ENCODE results near the gene PANX1. TPM values are rescaled to one million over a fixed set of nuclear protein-coding genes. Genes with fewer than 3 reads are reported as not detected.

PANX1 gene
- total and polyA plus RNA-seq, 12 donors: 3.3 to 40.5 (median 16.8) TPM

- DNase-seq: peak; percentile 42 to 77 (median 71)
- WGBS, 4 donors: 0 to 17% (median 7%) methylated on average over 1 of the region's 1 CpG
- TF ChIP-seq CTCF (IDR thresholded peaks at IDR 0.05): no peak
- TF ChIP-seq POLR2A (IDR thresholded peaks at IDR 0.05): no peak
- Histone ChIP-seq H3K4me1 (replicated peaks in 1 of 2) (peaks cover 38 to 60% of the 10 kb centered on the region in 2 donors), H3K27me3 (no peaks in the 10 kb centered on the region), H3K4me3 (no peak overlapping the region), H3K9me3 (replicated peaks in 1 of 3) (no peaks in the 10 kb centered on the region), H3K36me3 (replicated peaks in 1 of 2) (no peaks in the 10 kb centered on the region), H3K27ac (peak overlapping the region in 3 of 5 donors; percentile 35 to 96 (median 96))
- intact Hi-C loops (cut with DNase I): no loop called here
Measured at GRCh38 chr11:94131718-94132115, 3.1 kb downstream of the PANX1 start.

GRCh38 chr11:94132152-94132558 is 3.5 kb downstream of the PANX1 start:
- intact Hi-C loops (cut with DNase I): no loop called here
- H3K4me1 ChIP-seq (replicated peaks in 1 of 2): peaks cover 38 to 60% of the 10 kb centered on the region in 2 donors
- WGBS, 4 donors: 69 to 79% (median 73%) methylated on average over 5 of the region's 5 CpGs
- no peaks in the 10 kb centered on the region for H3K9me3 ChIP-seq (replicated peaks in 1 of 3)
- peak in 1 of 7 donors; percentile 31 for DNase-seq
- H3K36me3 ChIP-seq (replicated peaks in 1 of 2): no peaks in the 10 kb centered on the region
- no peak overlapping the region for H3K4me3 ChIP-seq
- no peaks in the 10 kb centered on the region for H3K27me3 ChIP-seq
- TF ChIP-seq CTCF (IDR thresholded peaks at IDR 0.05) (no peak), POLR2A (IDR thresholded peaks at IDR 0.05) (no peak)
- H3K27ac ChIP-seq: peak overlapping the region in 1 of 5 donors; percentile 96

GRCh38 chr11:94132823-94133408 is 4.3 kb downstream of the PANX1 start:
- intact Hi-C loops (cut with DNase I): no loop called here
- WGBS, 4 donors: 89 to 95% (median 90%) methylated on average over 2 to 4 of the region's 4 CpGs
- Histone ChIP-seq H3K4me1 (replicated peaks in 1 of 2) (peaks cover 34 to 54% of the 10 kb centered on the region in 2 donors), H3K27ac (no peak overlapping the region), H3K9me3 (replicated peaks in 1 of 3) (no peaks in the 10 kb centered on the region), H3K4me3 (no peak overlapping the region), H3K27me3 (no peaks in the 10 kb centered on the region), H3K36me3 (replicated peaks in 1 of 2) (no peaks in the 10 kb centered on the region)
- no peak for DNase-seq
- no peak for TF ChIP-seq CTCF (IDR thresholded peaks at IDR 0.05)
- no peak for TF ChIP-seq POLR2A (IDR thresholded peaks at IDR 0.05)

- DNase-seq: no peak
Measured at GRCh38 chr11:94133752-94134151, 5.1 kb downstream of the PANX1 start.

More at GRCh38 chr11:94133752-94134151, 5.1 kb downstream of the PANX1 start:
- H3K9me3 ChIP-seq (replicated peaks in 1 of 3): no peaks in the 10 kb centered on the region
- TF ChIP-seq POLR2A (IDR thresholded peaks at IDR 0.05): no peak
- TF ChIP-seq CTCF (IDR thresholded peaks at IDR 0.05): no peak
- no peak overlapping the region for H3K27ac ChIP-seq
- no peak overlapping the region for H3K4me3 ChIP-seq
- no peaks in the 10 kb centered on the region for H3K36me3 ChIP-seq (replicated peaks in 1 of 2)
- intact Hi-C loops (cut with DNase I): no loop called here
- no peaks in the 10 kb centered on the region for H3K27me3 ChIP-seq
- H3K4me1 ChIP-seq (replicated peaks in 1 of 2): peaks cover 32 to 52% of the 10 kb centered on the region in 2 donors
- 92 to 98% (median 96%) methylated on average over 4 of the region's 4 CpGs for WGBS, 4 donors

All from adrenal gland (tissue), 12 donors.